Measurements from ENCODE around the gene POLR1F. TPM values are rescaled to one million over a fixed set of nuclear protein-coding genes. Genes with fewer than 3 reads are reported as not detected.

Gene POLR1F
- total and polyA plus RNA-seq, 2 experiments from 2014 or later, result 35.2 to 99.9 TPM

GRCh38 chr7:19677180-19677579, 31.7 kb downstream of the POLR1F start:
- H3K27ac ChIP-seq (ENCODE audit: low read depth), result no peak overlapping the region
- no peaks in the 10 kb centered on the region for H3F3A ChIP-seq (replicated peaks; ENCODE audit: low read depth)
- no peaks in the 10 kb centered on the region for H3K27me3 ChIP-seq (ENCODE audit: insufficient read depth)
- no peak for DNase-seq (ENCODE audit: low spot score)
- no peak overlapping the region for H3K27ac Mint-ChIP-seq
- no peak for TF ChIP-seq STAT1 (IDR thresholded peaks at IDR 0.05; ENCODE audit: unreplicated experiment)
- no peaks in the 10 kb centered on the region for H3K36me3 ChIP-seq (ENCODE audit: insufficient read depth)
- no peak overlapping the region for H3K4me3 Mint-ChIP-seq
- H3K4me3 ChIP-seq, result no peak overlapping the region
- ATAC-seq, result no peak
- no peak overlapping the region for H2AFZ ChIP-seq
- H3K4me1 ChIP-seq (ENCODE audit: insufficient read depth), result no peaks in the 10 kb centered on the region
- H3K36me3 Mint-ChIP-seq (ENCODE audit: low read depth), result no peaks in the 10 kb centered on the region
- no peak overlapping the region for H3K4me2 ChIP-seq
- H3K9me2 ChIP-seq (ENCODE audit: insufficient read depth), result no peaks in the 10 kb centered on the region
- H3K79me2 ChIP-seq (replicated peaks; ENCODE audit: insufficient read depth), result no peaks in the 10 kb centered on the region
- no peaks in the 10 kb centered on the region for H3K9me3 Mint-ChIP-seq
- H3K27me3 Mint-ChIP-seq (ENCODE audit: insufficient read depth, low read depth, poor library complexity), result no peaks in the 10 kb centered on the region
- no peaks in the 10 kb centered on the region for H3K4me1 Mint-ChIP-seq
- H4K20me1 ChIP-seq (replicated peaks; ENCODE audit: insufficient read depth), result no peaks in the 10 kb centered on the region

- no peaks in the 10 kb centered on the region for H3K9me3 Mint-ChIP-seq
- no peaks in the 10 kb centered on the region for H3K27me3 Mint-ChIP-seq (ENCODE audit: insufficient read depth, low read depth, poor library complexity)
- no peaks in the 10 kb centered on the region for H3K36me3 Mint-ChIP-seq (ENCODE audit: low read depth)
- no peaks in the 10 kb centered on the region for H3K4me1 ChIP-seq (ENCODE audit: insufficient read depth)
- no peak overlapping the region for H2AFZ ChIP-seq
- H3K4me3 ChIP-seq, result no peak overlapping the region
- no peaks in the 10 kb centered on the region for H3K36me3 ChIP-seq (ENCODE audit: insufficient read depth)
- H3K27me3 ChIP-seq (ENCODE audit: insufficient read depth), result no peaks in the 10 kb centered on the region
- ATAC-seq, result no peak
- H3K9me2 ChIP-seq (ENCODE audit: insufficient read depth), result no peaks in the 10 kb centered on the region
- no peaks in the 10 kb centered on the region for H3F3A ChIP-seq (replicated peaks; ENCODE audit: low read depth)
- no peak overlapping the region for H3K27ac ChIP-seq (ENCODE audit: low read depth)
- H4K20me1 ChIP-seq (replicated peaks; ENCODE audit: insufficient read depth), result no peaks in the 10 kb centered on the region
- no peak overlapping the region for H3K4me3 Mint-ChIP-seq
- no peaks in the 10 kb centered on the region for H3K79me2 ChIP-seq (replicated peaks; ENCODE audit: insufficient read depth)
- H3K4me2 ChIP-seq, result no peak overlapping the region
- no peak overlapping the region for H3K27ac Mint-ChIP-seq
- H3K4me1 Mint-ChIP-seq, result no peaks in the 10 kb centered on the region
- DNase-seq (ENCODE audit: low spot score), result no peak
- TF ChIP-seq EZH2 (IDR thresholded peaks at IDR 0.05; ENCODE audit: low read depth, unreplicated experiment) (no peak), ETS1 (IDR thresholded peaks at IDR 0.05) (no peak), CTCF (conservative IDR thresholded peaks at IDR 0.05; ENCODE audit: low read depth in 2 of 2) (no peak), ZNF462 (CRISPR knock-in tag; IDR thresholded peaks at IDR 0.05) (no peak), ZNF331 (CRISPR knock-in tag; IDR thresholded peaks at IDR 0.05; ENCODE audit: low read depth) (no peak), REST (IDR thresholded peaks at IDR 0.05; ENCODE audit: unreplicated experiment) (no peak), EZH2phosphoT487 (IDR thresholded peaks at IDR 0.05; ENCODE audit: unreplicated experiment) (no peak), NANOG (IDR thresholded peaks at IDR 0.05; ENCODE audit: borderline replicate concordance) (no peak), JUNB (IDR thresholded peaks at IDR 0.05; ENCODE audit: unreplicated experiment) (no peak)
Observed at GRCh38 chr7:19675816-19676215, 33.0 kb downstream of the POLR1F start.
